GM18507 (cell line): ENCODE measurements around the gene MEIOC.
A peak's percentile ranks its signal among the peaks of the same experiment; 100 is the strongest.
"Not testable (repeated sequence)": the region's sequence is repeated elsewhere in the genome, so short reads cannot be mapped to it uniquely, and the experiment has no call there.

Experiments used
- DNase-seq: peaks from one replicate; pipeline ENCODE4 v3.0.0; 2011; ENCODE audit warnings: low read depth; ENCODE audit not compliant: insufficient read length; ENCODE audit errors: extremely low spot score
- FAIRE-seq: peaks from 2 replicates; lab custom pipeline; 2011; peaks lifted over from hg19 to GRCh38; lab: Jason Lieb, UNC

MEIOC gene

GRCh38 chr17:44645341-44645740 lies 10.9 kb upstream of the MEIOC start:
- no peak for DNase-seq
- no peak for FAIRE-seq

- FAIRE-seq (no peak), DNase-seq (no peak)
These were observed 10.0 kb upstream of the MEIOC start for GRCh38 chr17:44646280-44646679.

- DNase-seq: no peak
- FAIRE-seq: no peak
These were observed 8.5 kb upstream of the MEIOC start for GRCh38 chr17:44647736-44648135.

- no peak for DNase-seq
- FAIRE-seq: no peak
These were observed 7.3 kb upstream of the MEIOC start for GRCh38 chr17:44648963-44649362.

- FAIRE-seq: no peak
- no peak for DNase-seq
These were observed 5.0 kb upstream of the MEIOC start for GRCh38 chr17:44651228-44651627.

- no peak for FAIRE-seq
These were observed 3.5 kb upstream of the MEIOC start for GRCh38 chr17:44652727-44653126.

GRCh38 chr17:44653384-44653783 lies 2.9 kb upstream of the MEIOC start:
- DNase-seq (no peak), FAIRE-seq (no peak)

More at GRCh38 chr17:44652727-44653126, 3.5 kb upstream of the MEIOC start:
- no peak for DNase-seq

- no peak for DNase-seq
- FAIRE-seq: no peak
These were observed 2.3 kb upstream of the MEIOC start for GRCh38 chr17:44653954-44654353.

- FAIRE-seq (no peak), DNase-seq (no peak)
These were observed 5.6 kb downstream of the MEIOC start for GRCh38 chr17:44661835-44662234.

GRCh38 chr17:44663095-44663494 lies 6.8 kb downstream of the MEIOC start:
- FAIRE-seq: no peak

GRCh38 chr17:44664867-44665266 lies 8.6 kb downstream of the MEIOC start:
- FAIRE-seq: no peak
- no peak for DNase-seq

More at GRCh38 chr17:44663095-44663494, 6.8 kb downstream of the MEIOC start:
- DNase-seq: no peak

- no peak for FAIRE-seq
These were observed 9.7 kb downstream of the MEIOC start for GRCh38 chr17:44666006-44666405.

GRCh38 chr17:44672479-44673093 lies 16.3 kb downstream of the MEIOC start:
- FAIRE-seq (peak; percentile 64), DNase-seq (no peak)

More at GRCh38 chr17:44666006-44666405, 9.7 kb downstream of the MEIOC start:
- no peak for DNase-seq

GRCh38 chr17:44673893-44674292 lies 17.6 kb downstream of the MEIOC start:
- DNase-seq (no peak), FAIRE-seq (no peak)

- DNase-seq (no peak), FAIRE-seq (no peak)
These were observed 20.9 kb downstream of the MEIOC start for GRCh38 chr17:44677136-44677535.

- FAIRE-seq, DNase-seq: not testable (repeated sequence)
These were observed 27.0 kb downstream of the MEIOC start for GRCh38 chr17:44683303-44683702.

GRCh38 chr17:44687756-44688155 lies 31.5 kb downstream of the MEIOC start:
- FAIRE-seq (no peak), DNase-seq (no peak)

GRCh38 chr17:44688200-44688599 lies 31.9 kb downstream of the MEIOC start:
- DNase-seq: no peak
- FAIRE-seq: no peak

- no peak for DNase-seq
- FAIRE-seq: no peak
These were observed 32.6 kb downstream of the MEIOC start for GRCh38 chr17:44688675-44689476.

- peak; percentile 84 for DNase-seq
- peak; percentile 91 for FAIRE-seq
These were observed 33.4 kb downstream of the MEIOC start, which contains the start of gene CCDC43 for GRCh38 chr17:44689477-44690217. Gene CCDC43, minus strand, starts transcription at chr17:44689776. Its CDS starts 23 bp downstream, at chr17:44689753.
